GM12878 (cell line): ENCODE measurements around the gene ARRDC5. TPM values are rescaled to one million over a fixed set of nuclear protein-coding genes. Genes with fewer than 3 reads are reported as not detected.
"Not testable (repeated sequence)": the region's sequence is repeated elsewhere in the genome, so short reads cannot be mapped to it uniquely, and the experiment has no call there.

ENCODE experiments used
- ATAC-seq: fragments of 200-7000 bp; cut with Tn5 transposase; 3 replicates; pipeline ENCODE4 v1.9.1; 2020; ENCODE audit warnings: mild to moderate bottlenecking, moderate library complexity
- BruUV-seq: library from RNA; stranded (reverse); fragments of 400-500 nt; replicated peaks from 2 replicates; lab custom pipeline; 2021; lab: Mats Ljungman, UMichigan
- CTCF ChIA-PET: fragments of 300-600 bp; sonication (Branson Sonifier 250); formaldehyde crosslinking; extraction: SDS; loops from one replicate; lab custom pipeline; 2021; ENCODE audit warnings: inconsistent platforms; lab: Yijun Ruan, JAX
- POLR2A ChIA-PET: fragments of 350-600 bp; formaldehyde crosslinking; extraction: SDS; loops from one replicate; lab custom pipeline; 2021; ENCODE audit warnings: inconsistent platforms; lab: Charles Lee
- RAD21 ChIA-PET: fragments of 300-600 bp; sonication (Branson Sonifier 250); formaldehyde crosslinking; loops from one replicate; lab custom pipeline; 2023; ENCODE audit warnings: antibody characterized with exemption; ENCODE audit not compliant: unreplicated experiment; lab: Charles Lee
- SMC1A ChIA-PET: fragments of 300-600 bp; sonication (Branson Sonifier 250); formaldehyde crosslinking; loops from one replicate; lab custom pipeline; 2023; ENCODE audit not compliant: unreplicated experiment, uncharacterized antibody; lab: Charles Lee
- DNase-seq: peaks from one replicate; pipeline ENCODE4 v3.0.0-alpha.2; 2011; ENCODE audit warnings: low read depth, low spot score
- FAIRE-seq: peaks from 3 replicates; lab custom pipeline; 2011; peaks lifted over from hg19 to GRCh38; lab: Jason Lieb, UNC
- H2AFZ ChIP-seq: 2 replicates; pipeline ENCODE4 v1.6.0; 2011; ENCODE audit warnings: low read depth, low read length, control low read depth; ENCODE audit not compliant: control insufficient read depth
- H3K27ac ChIP-seq: 2 replicates; pipeline ENCODE4 v1.5.1; 2011; ENCODE audit warnings: control low read depth; ENCODE audit not compliant: control insufficient read depth, insufficient read depth
- H3K27me3 ChIP-seq, 2 experiments: replicated peaks in 1 of 2; 2 replicates each; pipeline versions ENCODE4 v1.6.0 to v1.6.1; 2011; ENCODE audit warnings: low read length in 1 of 2; ENCODE audit not compliant: control insufficient read depth in 2 of 2, insufficient read depth in 2 of 2
- H3K36me3 ChIP-seq, 2 experiments: 2 replicates each; pipeline ENCODE4 v1.5.1; 2011; ENCODE audit warnings: low read length in 1 of 2; ENCODE audit not compliant: control insufficient read depth in 2 of 2, insufficient read depth in 2 of 2
- H3K4me1 ChIP-seq: 2 replicates; pipeline ENCODE4 v1.6.1; 2011; ENCODE audit warnings: mild to moderate bottlenecking, low read length, moderate library complexity, mixed read lengths; ENCODE audit not compliant: control insufficient read depth, insufficient read depth
- H3K4me2 ChIP-seq: 2 replicates; pipeline ENCODE4 v1.6.0; 2011; ENCODE audit warnings: control low read depth; ENCODE audit not compliant: control insufficient read depth, insufficient read depth
- H3K4me3 ChIP-seq: fragments of 200-600 bp; sonication (generic); 2 replicates; pipeline ENCODE4 v1.5.1; 2016
- H3K79me2 ChIP-seq: 2 replicates; pipeline ENCODE4 v1.6.0; 2011; ENCODE audit warnings: low read length; ENCODE audit not compliant: control insufficient read depth, insufficient read depth
- H3K9ac ChIP-seq: 2 replicates; pipeline ENCODE4 v1.8.0; 2011; ENCODE audit warnings: low read length, control low read depth, mixed read lengths; ENCODE audit not compliant: control insufficient read depth, insufficient read depth
- H3K9me3 ChIP-seq: replicated peaks from 3 replicates; pipeline ENCODE4 v1.5.1; 2011; ENCODE audit warnings: mild to moderate bottlenecking, low read length; ENCODE audit not compliant: control insufficient read depth, insufficient read depth
- H4K20me1 ChIP-seq: 2 replicates; pipeline ENCODE4 v1.6.0; 2011; ENCODE audit not compliant: control insufficient read depth, insufficient read depth
- EGR1 ChIP-seq, 2 experiments: IDR thresholded peaks; 1 replicate in 1 of 2; 2 replicates in 1 of 2; pipeline ENCODE4 v1.6.1; 2011 to 2012; ENCODE audit warnings: low read depth in 2 of 2, low read length in 2 of 2, borderline replicate concordance in 1 of 2, mild to moderate bottlenecking in 1 of 2, moderate library complexity in 1 of 2
- IRF5 ChIP-seq: fragments of 450-650 bp; IDR thresholded peaks from 2 replicates; pipeline ENCODE4 v1.6.1; 2017; ENCODE audit warnings: borderline replicate concordance
- KLF5 ChIP-seq: fragments of 450-650 bp; IDR thresholded peaks from 2 replicates; pipeline ENCODE4 v1.6.1; 2014; ENCODE audit warnings: mild to moderate bottlenecking; ENCODE audit not compliant: partially characterized antibody
- WGBS: methylation state at CpG from one replicate; pipeline ENCODE4 v1.1.6; 2016; ENCODE audit warnings: low lambda C conversion rate; ENCODE audit not compliant: insufficient replicate concordance, insufficient coverage; ENCODE audit errors: missing lambda C conversion rate; 5-methylcytosine and 5-hydroxymethylcytosine counted together
- in situ Hi-C: fragments of 300-500 bp; cut with MboI; formaldehyde crosslinking; loops from 9 replicates; pipeline ENCODE4 v1.14.3; 2018; ENCODE audit warnings: mixed read lengths
- intact Hi-C: fragments of 100-400 bp; cut with micrococcal nuclease; formaldehyde crosslinking; loops from one replicate; pipeline ENCODE4 v1.14.2; 2022; ENCODE audit not compliant: unreplicated experiment
- polyA plus RNA-seq, 11 experiments: library from polyadenylated mRNA; depleted of rRNA in 4 of 11; unstranded in 6 of 11; stranded (reverse) in 5 of 11; fragments of >200 nt; fragmentation: Nextera tagmentation in 4 of 11; fragmentation: Illumina TruSeq in 1 of 11; extraction: Ambion mirVana in 4 of 11; extraction: Trizol in 1 of 11; gene quantifications; 1 replicate in 1 of 11; 2 replicates in 10 of 11; pipeline versions ENCODE4 v1.2.1 to v1.2.3, GENCODE V29; 2011 to 2016; ENCODE audit warnings: inconsistent platforms in 2 of 11, missing spikeins in 2 of 11, low read depth in 1 of 11
- total RNA-seq, 4 experiments: library from RNA; depleted of rRNA in 3 of 4; stranded (reverse); fragments of >200 nt in 3 of 4; fragmentation: Illumina TruSeq in 1 of 4; extraction: Trizol in 1 of 4; gene quantifications; 2 replicates each; pipeline versions ENCODE4 v1.2.1 to v1.2.3, GENCODE V29; 2013 to 2021

Gene ARRDC5
- total and polyA plus RNA-seq, 10 of the 15 experiments (the other 5 are each of a cell fraction or from before 2014, with no cell fraction given), result 0.03 to 0.38 (median 0.12) TPM; not detected in 2

GRCh38 chr19:4939466-4939865, 36.8 kb upstream of the ARRDC5 start (continued):
- TF ChIP-seq IRF5 (no peak), KLF5 (no peak), EGR1 (IDR thresholded peaks at IDR 0.05; ENCODE audit: borderline replicate concordance in 1 of 2, low read depth in 2 of 2, low read length in 2 of 2) (no peak)

- H3K79me2 ChIP-seq, H3K27me3 ChIP-seq, DNase-seq, H2AFZ ChIP-seq, intact Hi-C loops, H3K9ac ChIP-seq, BruUV-seq, SMC1A ChIA-PET, in situ Hi-C loops, H3K4me3 ChIP-seq, ATAC-seq, H3K9me3 ChIP-seq, H3K4me1 ChIP-seq, FAIRE-seq, H3K4me2 ChIP-seq, H4K20me1 ChIP-seq, H3K27ac ChIP-seq: not testable (repeated sequence)
- POLR2A ChIA-PET, result interaction anchor here (0.6 kb wide), 1 partner anchor 22 kb away, joined by 3 read pairs; no protein-coding TSS in a partner anchor
- CTCF ChIA-PET, result interaction anchor here (1.0 to 1.4 kb wide), 2 partner anchors 66 to 129 kb away, joined by 3 read pairs; no protein-coding TSS in a partner anchor
- 97% methylated on average over 4 of the region's 4 CpGs for WGBS
- RAD21 ChIA-PET, result interaction anchor here (0.7 to 1.4 kb wide), 2 partner anchors 30 to 1098 kb away, joined by 3 to 4 read pairs; partner anchors contain the start of gene KDM4B
- peaks cover 16 to 30% of the 10 kb centered on the region in 2 experiments; a peak in 3 of 4 replicates for H3K36me3 ChIP-seq
Observed at GRCh38 chr19:4938461-4938860, 35.8 kb upstream of the ARRDC5 start.
